ENCODE data around the gene FAM200B. TPM values are rescaled to one million over a fixed set of nuclear protein-coding genes. Genes with fewer than 3 reads are reported as not detected.
A peak's percentile ranks its signal among the peaks of the same experiment; 100 is the strongest.

Gene FAM200B
- total RNA-seq, 1 donor from 2014 or later = 58.3 TPM

GRCh38 chr4:15690020-15690809 lies 8.6 kb downstream of the FAM200B start:
- Histone ChIP-seq H3K4me2 (peak overlapping the region; percentile 43), H3K4me1 (peaks cover 63% of the 10 kb centered on the region), H2AFZ (replicated peaks) (no peak overlapping the region), H3K4me3 (peak overlapping the region; percentile 1), H3K36me3 (no peaks in the 10 kb centered on the region), H3K27me3 (no peaks in the 10 kb centered on the region), H3K27ac (peak overlapping the region; percentile 74), H3F3A (ENCODE audit: low read depth) (peaks cover 30% of the 10 kb centered on the region), H4K20me1 (ENCODE audit: low read depth) (no peaks in the 10 kb centered on the region), H3K9ac (no peak overlapping the region), H3K9me3 (ENCODE audit: low read depth) (no peaks in the 10 kb centered on the region), H3K79me2 (ENCODE audit: low read depth) (peaks cover 6% of the 10 kb centered on the region)
- H3K4me3 Mint-ChIP-seq = no peak overlapping the region
- no peaks in the 10 kb centered on the region for H3K27me3 Mint-ChIP-seq (ENCODE audit: insufficient read depth, low read depth)
- TF ChIP-seq, protein P1, sequence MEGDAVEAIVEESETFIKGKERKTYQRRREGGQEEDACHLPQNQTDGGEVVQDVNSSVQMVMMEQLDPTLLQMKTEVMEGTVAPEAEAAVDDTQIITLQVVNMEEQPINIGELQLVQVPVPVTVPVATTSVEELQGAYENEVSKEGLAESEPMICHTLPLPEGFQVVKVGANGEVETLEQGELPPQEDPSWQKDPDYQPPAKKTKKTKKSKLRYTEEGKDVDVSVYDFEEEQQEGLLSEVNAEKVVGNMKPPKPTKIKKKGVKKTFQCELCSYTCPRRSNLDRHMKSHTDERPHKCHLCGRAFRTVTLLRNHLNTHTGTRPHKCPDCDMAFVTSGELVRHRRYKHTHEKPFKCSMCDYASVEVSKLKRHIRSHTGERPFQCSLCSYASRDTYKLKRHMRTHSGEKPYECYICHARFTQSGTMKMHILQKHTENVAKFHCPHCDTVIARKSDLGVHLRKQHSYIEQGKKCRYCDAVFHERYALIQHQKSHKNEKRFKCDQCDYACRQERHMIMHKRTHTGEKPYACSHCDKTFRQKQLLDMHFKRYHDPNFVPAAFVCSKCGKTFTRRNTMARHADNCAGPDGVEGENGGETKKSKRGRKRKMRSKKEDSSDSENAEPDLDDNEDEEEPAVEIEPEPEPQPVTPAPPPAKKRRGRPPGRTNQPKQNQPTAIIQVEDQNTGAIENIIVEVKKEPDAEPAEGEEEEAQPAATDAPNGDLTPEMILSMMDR (IDR thresholded peaks at IDR 0.05) = no peak
- TF ChIP-seq EZH2phosphoT487 (IDR thresholded peaks at IDR 0.05) = no peak
- TF ChIP-seq EZH2 (IDR thresholded peaks at IDR 0.05) = no peak
- H3K4me1 Mint-ChIP-seq = peaks cover 17% of the 10 kb centered on the region
- peak overlapping the region; percentile 75 for H3K27ac Mint-ChIP-seq
- peak; percentile 76 for DNase-seq (ENCODE audit: low spot score)
- H3K9me3 Mint-ChIP-seq = peaks cover 4% of the 10 kb centered on the region
- H3K36me3 Mint-ChIP-seq = peaks cover 32% of the 10 kb centered on the region

- Mint-ChIP-seq H3K4me3 (no peak overlapping the region), H3K27me3 (ENCODE audit: insufficient read depth, low read depth) (no peaks in the 10 kb centered on the region), H3K27ac (no peak overlapping the region), H3K36me3 (peaks cover 21% of the 10 kb centered on the region), H3K4me1 (peaks cover 19% of the 10 kb centered on the region), H3K9me3 (peaks cover 4% of the 10 kb centered on the region)
- TF ChIP-seq, protein P1 (IDR thresholded peaks at IDR 0.05) = no peak
- TF ChIP-seq EZH2 (IDR thresholded peaks at IDR 0.05) (no peak), EZH2phosphoT487 (IDR thresholded peaks at IDR 0.05) (no peak)
- Histone ChIP-seq H3K79me2 (ENCODE audit: low read depth) (no peaks in the 10 kb centered on the region), H3K27me3 (no peaks in the 10 kb centered on the region), H3K27ac (peak overlapping the region; percentile 74), H3K9me3 (ENCODE audit: low read depth) (no peaks in the 10 kb centered on the region), H3K9ac (no peak overlapping the region), H3K4me3 (no peak overlapping the region), H2AFZ (replicated peaks) (no peak overlapping the region), H3K36me3 (no peaks in the 10 kb centered on the region), H3K4me2 (peak overlapping the region; percentile 43), H3K4me1 (peaks cover 73% of the 10 kb centered on the region), H4K20me1 (ENCODE audit: low read depth) (no peaks in the 10 kb centered on the region), H3F3A (ENCODE audit: low read depth) (peaks cover 39% of the 10 kb centered on the region)
- DNase-seq (ENCODE audit: low spot score) = peak; percentile 23
These were observed 9.9 kb downstream of the FAM200B start for GRCh38 chr4:15691346-15692135.

DNA sequence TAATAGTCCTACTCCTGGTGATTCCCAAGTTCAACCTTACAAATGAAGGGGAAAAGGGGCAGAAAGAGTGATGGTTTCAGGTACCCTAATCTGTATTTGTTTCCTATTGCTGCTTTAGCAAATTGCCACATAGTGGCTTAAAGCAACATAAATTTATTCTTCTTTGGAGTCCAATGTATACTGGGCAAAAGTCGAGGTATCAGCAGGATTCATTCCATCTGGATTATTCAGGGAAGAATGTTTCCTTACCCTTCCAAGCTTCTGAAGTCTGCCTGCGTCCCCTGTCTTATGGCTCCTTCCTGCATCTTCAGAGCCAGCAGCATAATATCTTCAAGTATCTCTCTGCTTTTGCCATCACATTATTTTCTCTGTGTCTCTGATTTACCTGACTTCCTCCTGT lies 11.0 kb downstream of the FAM200B start:
- no peak overlapping the region for H3K9ac ChIP-seq
- no peaks in the 10 kb centered on the region for H3K27me3 ChIP-seq
- H3K4me2 ChIP-seq = no peak overlapping the region
- no peak overlapping the region for H2AFZ ChIP-seq (replicated peaks)
- no peaks in the 10 kb centered on the region for H4K20me1 ChIP-seq (ENCODE audit: low read depth)
- no peak overlapping the region for H3K4me3 ChIP-seq
- no peak overlapping the region for H3K4me3 Mint-ChIP-seq
- DNase-seq (ENCODE audit: low spot score) = no peak
- no peaks in the 10 kb centered on the region for H3K27me3 Mint-ChIP-seq (ENCODE audit: insufficient read depth, low read depth)
- peaks cover 11% of the 10 kb centered on the region for H3K36me3 Mint-ChIP-seq
- no peak overlapping the region for H3K27ac ChIP-seq
- no peaks in the 10 kb centered on the region for H3K9me3 ChIP-seq (ENCODE audit: low read depth)
- H3F3A ChIP-seq (ENCODE audit: low read depth) = peaks cover 39% of the 10 kb centered on the region
- H3K27ac Mint-ChIP-seq = no peak overlapping the region
- peaks cover 73% of the 10 kb centered on the region for H3K4me1 ChIP-seq
- no peaks in the 10 kb centered on the region for H3K79me2 ChIP-seq (ENCODE audit: low read depth)
- H3K4me1 Mint-ChIP-seq = peaks cover 19% of the 10 kb centered on the region
- H3K36me3 ChIP-seq = no peaks in the 10 kb centered on the region
- TF ChIP-seq EZH2 (IDR thresholded peaks at IDR 0.05) (no peak), EZH2phosphoT487 (IDR thresholded peaks at IDR 0.05) (no peak)
- TF ChIP-seq, protein P1 (IDR thresholded peaks at IDR 0.05) = no peak
- peaks cover 4% of the 10 kb centered on the region for H3K9me3 Mint-ChIP-seq

All from neural progenitor cell (in vitro differentiated cells).